Measurements from ENCODE around the gene PCDHGA6.
"Not testable (repeated sequence)": the region's sequence is repeated elsewhere in the genome, so short reads cannot be mapped to it uniquely, and the experiment has no call there.

PCDHGA6 gene

DNA sequence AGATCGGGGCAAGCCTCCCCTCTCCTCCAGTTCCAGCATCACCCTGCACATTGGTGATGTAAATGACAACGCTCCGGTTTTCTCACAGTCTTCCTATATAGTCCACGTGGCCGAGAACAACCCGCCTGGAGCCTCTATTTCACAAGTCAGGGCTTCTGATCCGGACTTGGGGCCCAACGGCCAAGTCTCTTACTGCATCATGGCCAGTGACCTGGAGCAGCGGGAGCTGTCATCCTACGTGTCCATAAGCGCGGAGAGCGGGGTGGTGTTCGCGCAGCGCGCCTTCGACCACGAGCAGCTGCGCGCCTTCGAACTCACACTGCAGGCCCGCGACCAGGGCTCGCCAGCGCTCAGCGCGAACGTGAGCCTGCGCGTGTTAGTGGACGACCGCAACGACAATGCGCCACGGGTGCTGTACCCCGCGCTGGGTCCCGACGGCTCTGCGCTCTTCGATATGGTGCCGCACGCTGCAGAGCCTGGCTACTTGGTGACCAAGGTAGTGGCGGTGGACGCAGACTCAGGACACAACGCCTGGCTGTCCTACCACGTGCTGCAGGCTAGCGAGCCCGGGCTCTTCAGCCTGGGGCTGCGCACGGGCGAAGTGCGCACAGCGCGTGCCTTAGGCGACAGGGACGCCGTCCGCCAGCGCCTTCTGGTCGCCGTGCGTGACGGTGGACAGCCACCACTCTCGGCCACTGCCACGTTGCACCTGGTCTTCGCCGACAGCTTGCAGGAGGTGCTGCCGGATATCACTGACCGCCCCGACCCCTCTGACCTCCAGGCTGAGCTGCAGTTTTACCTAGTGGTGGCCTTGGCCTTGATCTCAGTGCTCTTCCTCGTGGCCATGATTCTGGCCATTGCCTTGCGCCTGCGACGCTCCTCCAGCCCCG is 15.7 kb downstream of the PCDHGA6 start:
- no peak for TF ChIP-seq SPI1 (IDR thresholded peaks at IDR 0.05; ENCODE audit: low read depth, low read length)
- TF ChIP-seq POLR2AphosphoS5 (IDR thresholded peaks at IDR 0.05; ENCODE audit: low read depth, low read length) = no peak
- TF ChIP-seq PAX5 (IDR thresholded peaks at IDR 0.05; ENCODE audit: insufficient read depth, low read length, severe bottlenecking) = no peak
- no peak for TF ChIP-seq TAF1 (IDR thresholded peaks at IDR 0.05; ENCODE audit: low read depth, low read length)
- DNase-seq (ENCODE audit: insufficient read length, low spot score) = no peak
- no peak for FAIRE-seq

GRCh38 chr5:141392429-141393198 is 18.9 kb downstream of the PCDHGA6 start, which contains the start of gene PCDHGA8:
Gene PCDHGA8, plus strand, starts transcription at chr5:141392633. Its CDS starts 181 bp downstream, at chr5:141392814.
- FAIRE-seq (no peak), DNase-seq (ENCODE audit: insufficient read length, low spot score) (no peak)
- TF ChIP-seq PAX5 (IDR thresholded peaks at IDR 0.05; ENCODE audit: insufficient read depth, low read length, severe bottlenecking) (no peak), SPI1 (IDR thresholded peaks at IDR 0.05; ENCODE audit: low read depth, low read length) (no peak), POLR2AphosphoS5 (IDR thresholded peaks at IDR 0.05; ENCODE audit: low read depth, low read length) (no peak), POLR2A (IDR thresholded peaks at IDR 0.05; ENCODE audit: low read depth, low read length) (no peak), TAF1 (IDR thresholded peaks at IDR 0.05; ENCODE audit: low read depth, low read length) (no peak), POU2F2 (IDR thresholded peaks at IDR 0.05; ENCODE audit: low read depth, low read length) (no peak)

- DNase-seq (ENCODE audit: insufficient read length, low spot score) (no peak), FAIRE-seq (no peak)
- no peak for TF ChIP-seq TAF1 (IDR thresholded peaks at IDR 0.05; ENCODE audit: low read depth, low read length)
- TF ChIP-seq POU2F2 (IDR thresholded peaks at IDR 0.05; ENCODE audit: low read depth, low read length) = no peak
- no peak for TF ChIP-seq SPI1 (IDR thresholded peaks at IDR 0.05; ENCODE audit: low read depth, low read length)
- TF ChIP-seq POLR2A (IDR thresholded peaks at IDR 0.05; ENCODE audit: low read depth, low read length) = no peak
- TF ChIP-seq PAX5 (IDR thresholded peaks at IDR 0.05; ENCODE audit: insufficient read depth, low read length, severe bottlenecking) = no peak
- TF ChIP-seq POLR2AphosphoS5 (IDR thresholded peaks at IDR 0.05; ENCODE audit: low read depth, low read length) = no peak
These were observed 19.6 kb downstream of the PCDHGA6 start for GRCh38 chr5:141393267-141393666.

DNA sequence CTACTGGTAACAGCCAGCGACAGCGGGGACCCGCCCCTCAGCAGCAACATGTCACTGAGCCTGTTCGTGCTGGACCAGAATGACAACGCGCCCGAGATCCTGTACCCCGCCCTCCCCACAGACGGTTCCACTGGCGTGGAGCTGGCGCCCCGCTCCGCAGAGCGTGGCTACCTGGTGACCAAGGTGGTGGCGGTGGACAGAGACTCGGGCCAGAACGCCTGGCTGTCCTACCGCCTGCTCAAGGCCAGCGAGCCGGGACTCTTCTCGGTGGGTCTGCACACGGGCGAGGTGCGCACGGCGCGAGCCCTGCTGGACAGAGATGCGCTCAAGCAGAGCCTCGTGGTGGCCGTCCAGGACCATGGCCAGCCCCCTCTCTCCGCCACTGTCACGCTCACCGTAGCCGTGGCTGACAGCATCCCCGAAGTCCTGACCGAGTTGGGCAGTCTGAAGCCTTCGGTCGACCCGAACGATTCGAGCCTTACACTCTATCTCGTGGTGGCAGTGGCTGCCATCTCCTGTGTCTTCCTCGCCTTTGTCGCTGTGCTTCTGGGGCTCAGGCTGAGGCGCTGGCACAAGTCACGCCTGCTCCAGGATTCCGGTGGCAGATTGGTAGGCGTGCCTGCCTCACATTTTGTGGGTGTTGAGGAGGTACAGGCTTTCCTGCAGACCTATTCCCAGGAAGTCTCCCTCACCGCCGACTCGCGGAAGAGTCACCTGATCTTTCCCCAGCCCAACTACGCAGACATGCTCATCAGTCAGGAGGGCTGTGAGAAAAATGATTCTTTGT is 20.9 kb downstream of the PCDHGA6 start:
- DNase-seq (ENCODE audit: insufficient read length, low spot score); FAIRE-seq: not testable (repeated sequence)

- not testable (repeated sequence) for FAIRE-seq; DNase-seq (ENCODE audit: insufficient read length, low spot score)
These were observed 24.3 kb downstream of the PCDHGA6 start, which contains the start of gene PCDHGB5 for GRCh38 chr5:141397756-141398551. Gene PCDHGB5, plus strand, starts transcription at chr5:141397947. Its CDS starts 181 bp downstream, at chr5:141398128.

- no peak for TF ChIP-seq POU2F2 (IDR thresholded peaks at IDR 0.05; ENCODE audit: low read depth, low read length)
- TF ChIP-seq SPI1 (IDR thresholded peaks at IDR 0.05; ENCODE audit: low read depth, low read length) = no peak
- TF ChIP-seq POLR2A (IDR thresholded peaks at IDR 0.05; ENCODE audit: low read depth, low read length) = no peak
- no peak for TF ChIP-seq POLR2AphosphoS5 (IDR thresholded peaks at IDR 0.05; ENCODE audit: low read depth, low read length)
- TF ChIP-seq TAF1 (IDR thresholded peaks at IDR 0.05; ENCODE audit: low read depth, low read length) = no peak
- no peak for TF ChIP-seq PAX5 (IDR thresholded peaks at IDR 0.05; ENCODE audit: insufficient read depth, low read length, severe bottlenecking)
- DNase-seq (ENCODE audit: insufficient read length, low spot score) = no peak
- FAIRE-seq = no peak
These were observed 24.9 kb downstream of the PCDHGA6 start for GRCh38 chr5:141398608-141399007.

DNA sequence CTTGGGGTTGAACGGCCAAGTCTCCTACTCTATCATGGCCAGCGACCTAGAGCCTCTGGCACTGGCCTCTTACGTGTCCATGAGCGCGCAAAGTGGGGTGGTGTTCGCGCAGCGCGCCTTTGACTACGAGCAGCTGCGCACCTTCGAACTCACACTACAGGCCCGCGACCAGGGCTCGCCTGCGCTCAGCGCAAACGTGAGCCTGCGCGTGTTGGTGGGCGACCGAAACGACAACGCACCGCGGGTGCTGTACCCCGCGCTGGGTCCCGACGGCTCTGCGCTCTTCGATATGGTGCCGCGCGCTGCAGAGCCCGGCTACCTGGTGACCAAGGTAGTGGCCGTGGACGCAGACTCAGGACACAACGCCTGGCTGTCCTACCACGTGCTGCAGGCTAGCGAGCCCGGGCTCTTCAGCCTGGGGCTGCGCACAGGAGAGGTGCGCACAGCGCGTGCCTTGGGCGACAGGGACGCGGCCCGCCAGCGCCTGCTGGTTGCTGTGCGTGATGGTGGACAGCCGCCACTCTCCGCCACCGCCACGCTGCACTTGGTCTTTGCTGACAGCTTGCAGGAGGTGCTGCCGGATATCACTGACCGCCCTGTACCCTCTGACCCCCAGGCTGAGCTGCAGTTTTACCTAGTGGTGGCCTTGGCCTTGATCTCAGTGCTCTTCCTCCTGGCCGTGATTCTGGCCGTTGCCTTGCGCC is 26.0 kb downstream of the PCDHGA6 start:
- DNase-seq (ENCODE audit: insufficient read length, low spot score) = no peak
- FAIRE-seq = no peak
- TF ChIP-seq TAF1 (IDR thresholded peaks at IDR 0.05; ENCODE audit: low read depth, low read length) (no peak), PAX5 (IDR thresholded peaks at IDR 0.05; ENCODE audit: insufficient read depth, low read length, severe bottlenecking) (no peak), SPI1 (IDR thresholded peaks at IDR 0.05; ENCODE audit: low read depth, low read length) (no peak), POLR2AphosphoS5 (IDR thresholded peaks at IDR 0.05; ENCODE audit: low read depth, low read length) (no peak), POU2F2 (IDR thresholded peaks at IDR 0.05; ENCODE audit: low read depth, low read length) (no peak), POLR2A (IDR thresholded peaks at IDR 0.05; ENCODE audit: low read depth, low read length) (no peak)

GRCh38 chr5:141402553-141403243 is 29.0 kb downstream of the PCDHGA6 start, which contains the start of gene PCDHGA9:
Gene PCDHGA9, plus strand, starts transcription at chr5:141402778. Its CDS starts 175 bp downstream, at chr5:141402953.
- no peak for TF ChIP-seq PAX5 (IDR thresholded peaks at IDR 0.05; ENCODE audit: insufficient read depth, low read length, severe bottlenecking)
- TF ChIP-seq SPI1 (IDR thresholded peaks at IDR 0.05; ENCODE audit: low read depth, low read length) = no peak
- no peak for TF ChIP-seq POU2F2 (IDR thresholded peaks at IDR 0.05; ENCODE audit: low read depth, low read length)
- TF ChIP-seq POLR2AphosphoS5 (IDR thresholded peaks at IDR 0.05; ENCODE audit: low read depth, low read length) = no peak
- no peak for TF ChIP-seq TAF1 (IDR thresholded peaks at IDR 0.05; ENCODE audit: low read depth, low read length)
- TF ChIP-seq POLR2A (IDR thresholded peaks at IDR 0.05; ENCODE audit: low read depth, low read length) = no peak
- no peak for FAIRE-seq

More at GRCh38 chr5:141402553-141403243, 29.0 kb downstream of the PCDHGA6 start, which contains the start of gene PCDHGA9:
- DNase-seq (ENCODE audit: insufficient read length, low spot score) = no peak

All from GM12891 (cell line).